ENCODE measurements around the gene ALMS1. TPM values are rescaled to one million over a fixed set of nuclear protein-coding genes. Genes with fewer than 3 reads are reported as not detected.
"Not testable (repeated sequence)": the region's sequence is repeated elsewhere in the genome, so short reads cannot be mapped to it uniquely, and the experiment has no call there.

ALMS1 gene
- total RNA-seq, 6 donors from 2014 or later = 15.2 to 56.6 (median 25.7) TPM

DNA sequence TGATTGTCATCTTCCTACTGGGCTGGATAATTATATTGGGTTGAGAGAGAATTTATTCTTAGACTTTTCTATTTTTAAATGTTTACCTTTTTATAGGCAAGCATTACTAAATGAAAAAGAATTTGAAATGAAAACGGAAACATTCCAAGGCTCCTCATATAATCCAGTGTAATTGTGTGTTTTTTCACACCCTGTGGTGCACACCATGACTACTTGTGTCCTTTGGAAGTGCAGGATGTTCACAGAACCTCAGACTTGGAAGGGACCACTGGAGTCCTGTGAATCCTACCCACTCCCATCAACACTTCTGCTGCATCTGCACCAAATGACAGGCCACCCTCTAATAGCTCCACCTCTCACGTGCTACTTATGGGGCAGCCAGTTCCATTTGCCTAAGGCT is 208.6 kb downstream of the ALMS1 start:
- no peak overlapping the region for H3K4me3 ChIP-seq
- ATAC-seq (ENCODE audit: low FRiP score in 2 of 2) (no peak), DNase-seq (no peak)
- no peaks in the 10 kb centered on the region for H3K4me1 ChIP-seq
- H3K36me3 ChIP-seq = no peaks in the 10 kb centered on the region
- no peak overlapping the region for H3K27ac ChIP-seq
- no peaks in the 10 kb centered on the region for H3K27me3 ChIP-seq
- no peaks in the 10 kb centered on the region for H3K9me3 ChIP-seq
- TF ChIP-seq POLR2A (IDR thresholded peaks at IDR 0.05) = no peak
- TF ChIP-seq POLR2AphosphoS5 (IDR thresholded peaks at IDR 0.05) = no peak
- no peak for TF ChIP-seq EP300 (IDR thresholded peaks at IDR 0.05)
- TF ChIP-seq, protein P1, sequence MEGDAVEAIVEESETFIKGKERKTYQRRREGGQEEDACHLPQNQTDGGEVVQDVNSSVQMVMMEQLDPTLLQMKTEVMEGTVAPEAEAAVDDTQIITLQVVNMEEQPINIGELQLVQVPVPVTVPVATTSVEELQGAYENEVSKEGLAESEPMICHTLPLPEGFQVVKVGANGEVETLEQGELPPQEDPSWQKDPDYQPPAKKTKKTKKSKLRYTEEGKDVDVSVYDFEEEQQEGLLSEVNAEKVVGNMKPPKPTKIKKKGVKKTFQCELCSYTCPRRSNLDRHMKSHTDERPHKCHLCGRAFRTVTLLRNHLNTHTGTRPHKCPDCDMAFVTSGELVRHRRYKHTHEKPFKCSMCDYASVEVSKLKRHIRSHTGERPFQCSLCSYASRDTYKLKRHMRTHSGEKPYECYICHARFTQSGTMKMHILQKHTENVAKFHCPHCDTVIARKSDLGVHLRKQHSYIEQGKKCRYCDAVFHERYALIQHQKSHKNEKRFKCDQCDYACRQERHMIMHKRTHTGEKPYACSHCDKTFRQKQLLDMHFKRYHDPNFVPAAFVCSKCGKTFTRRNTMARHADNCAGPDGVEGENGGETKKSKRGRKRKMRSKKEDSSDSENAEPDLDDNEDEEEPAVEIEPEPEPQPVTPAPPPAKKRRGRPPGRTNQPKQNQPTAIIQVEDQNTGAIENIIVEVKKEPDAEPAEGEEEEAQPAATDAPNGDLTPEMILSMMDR (IDR thresholded peaks at IDR 0.05) = no peak
- WGBS, 2 donors = 96 to 99% methylated on average over 2 of the region's 2 CpGs

DNA sequence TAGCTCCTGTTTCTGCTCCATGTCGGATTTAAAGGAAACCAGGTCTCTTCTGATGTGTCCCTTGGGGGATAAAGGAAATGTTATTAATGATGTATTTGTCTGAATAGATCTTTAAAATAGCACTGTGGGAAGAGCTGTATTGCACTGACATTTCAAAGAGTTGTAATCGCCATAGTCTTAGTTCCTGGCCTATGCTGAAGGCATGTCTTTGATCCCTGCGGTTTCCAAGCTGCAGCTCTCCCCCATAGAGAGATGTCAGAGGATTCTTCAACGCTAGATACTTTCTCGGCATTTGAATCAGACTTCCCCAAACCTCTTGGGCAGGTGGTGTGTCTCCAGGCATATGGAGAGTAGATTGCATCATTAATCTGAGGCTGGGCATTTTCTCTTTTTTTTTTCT is 216.1 kb downstream of the ALMS1 start:
- H3K4me1 ChIP-seq = no peaks in the 10 kb centered on the region
- WGBS, 2 donors = 96 to 98% methylated on average over 5 of the region's 5 CpGs
- H3K4me3 ChIP-seq = no peak overlapping the region
- peaks cover 4 to 47% (median 24%) of the 10 kb centered on the region in 4 donors for H3K36me3 ChIP-seq
- no peaks in the 10 kb centered on the region for H3K9me3 ChIP-seq
- DNase-seq = no peak
- TF ChIP-seq POLR2A (IDR thresholded peaks at IDR 0.05) (no peak), POLR2AphosphoS5 (IDR thresholded peaks at IDR 0.05) (no peak), EP300 (IDR thresholded peaks at IDR 0.05) (no peak)
- TF ChIP-seq, protein P1 (IDR thresholded peaks at IDR 0.05) = no peak
- H3K27ac ChIP-seq = no peak overlapping the region
- H3K27me3 ChIP-seq = no peaks in the 10 kb centered on the region
- ATAC-seq (ENCODE audit: low FRiP score in 2 of 2) = no peak

DNA sequence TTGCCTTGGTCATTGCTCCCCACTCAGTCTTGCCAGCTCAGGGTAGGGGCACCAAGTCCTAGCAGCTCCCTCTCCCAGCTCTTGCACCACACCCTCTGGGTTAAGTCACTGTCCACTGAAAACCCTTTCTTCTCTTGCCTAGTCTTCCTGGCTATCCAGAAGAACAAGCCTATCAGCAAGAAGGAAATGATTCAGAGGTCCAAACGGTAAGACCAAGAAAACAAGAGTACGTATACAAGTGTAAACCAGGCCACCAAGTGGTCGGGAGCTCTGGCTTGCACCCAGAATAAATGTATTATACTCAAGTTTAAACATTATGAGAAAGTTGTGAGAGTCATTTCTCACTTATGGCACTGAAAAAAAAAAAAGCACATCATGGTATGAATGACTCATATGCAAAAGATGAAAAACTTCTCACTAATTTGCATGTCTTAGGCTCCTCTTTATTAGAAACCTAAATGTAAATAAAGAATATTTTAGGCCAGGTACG is 217.5 kb downstream of the ALMS1 start:
- DNase-seq; H3K27me3 ChIP-seq; H3K27ac ChIP-seq; H3K4me1 ChIP-seq; H3K9me3 ChIP-seq; ATAC-seq (ENCODE audit: low FRiP score in 2 of 2); H3K4me3 ChIP-seq: not testable (repeated sequence)
- 78 to 81% methylated on average over 4 of the region's 4 CpGs for WGBS, 2 donors
- H3K36me3 ChIP-seq = peaks cover 4 to 47% (median 24%) of the 10 kb centered on the region in 4 donors

DNA sequence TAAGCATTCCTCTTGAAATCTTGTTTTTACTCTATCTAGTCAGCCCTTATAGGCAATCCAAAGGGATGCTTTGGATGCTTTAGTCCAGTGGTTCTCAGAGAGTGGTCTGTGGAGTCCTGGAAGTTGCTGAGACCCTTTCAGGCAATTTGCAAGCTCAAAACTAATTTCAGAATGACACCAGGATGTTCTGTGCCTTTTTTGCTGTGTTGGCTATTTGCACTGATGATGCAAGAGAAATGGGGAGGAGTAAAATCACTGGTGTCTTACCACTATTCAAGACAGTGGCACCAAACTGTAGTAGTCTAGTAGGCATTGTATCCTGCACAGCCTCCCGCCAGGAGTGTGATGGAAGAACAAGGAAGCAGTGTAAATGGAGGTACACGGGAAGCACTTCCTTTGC is 219.0 kb downstream of the ALMS1 start:
- DNase-seq; ATAC-seq (ENCODE audit: low FRiP score in 2 of 2); H3K9me3 ChIP-seq; H3K27me3 ChIP-seq; H3K4me3 ChIP-seq; H3K27ac ChIP-seq; H3K4me1 ChIP-seq: not testable (repeated sequence)
- H3K36me3 ChIP-seq = peaks cover 4 to 56% (median 24%) of the 10 kb centered on the region in 4 donors
- 78 to 82% methylated on average over 2 of the region's 2 CpGs for WGBS, 2 donors

DNA sequence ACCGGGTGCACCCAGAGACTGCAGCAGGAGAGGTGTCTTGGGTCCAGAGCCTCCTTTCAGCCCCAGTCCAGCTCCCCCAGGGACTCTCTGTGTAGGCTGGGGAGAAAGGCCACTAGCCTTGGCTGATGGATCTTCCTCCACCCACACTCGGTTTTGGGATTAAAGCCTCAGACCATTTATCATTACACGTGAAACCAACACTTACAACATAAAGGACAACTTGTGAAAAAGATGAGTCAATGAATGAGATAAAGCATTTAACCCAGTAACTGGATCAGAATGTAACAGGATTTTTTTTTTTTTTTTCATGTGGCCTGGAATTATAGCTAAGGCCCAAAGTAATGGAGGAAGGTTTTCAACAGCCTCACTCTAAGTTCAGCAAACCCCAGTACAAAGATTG is 224.5 kb downstream of the ALMS1 start:
- TF ChIP-seq POLR2AphosphoS5 (IDR thresholded peaks at IDR 0.05) = no peak
- no peak for TF ChIP-seq POLR2A (IDR thresholded peaks at IDR 0.05)
- TF ChIP-seq EP300 (IDR thresholded peaks at IDR 0.05) = no peak
- TF ChIP-seq, protein P1 (IDR thresholded peaks at IDR 0.05) = no peak
- Histone ChIP-seq H3K27me3 (no peaks in the 10 kb centered on the region), H3K9me3 (no peaks in the 10 kb centered on the region), H3K27ac (no peak overlapping the region), H3K36me3 (peaks cover 0 to 14% (median 4%) of the 10 kb centered on the region in 4 donors), H3K4me1 (no peaks in the 10 kb centered on the region), H3K4me3 (no peak overlapping the region)
- 87 to 93% methylated on average over 3 of the region's 3 CpGs for WGBS, 2 donors
- no peak for ATAC-seq (ENCODE audit: low FRiP score in 2 of 2)
- no peak for DNase-seq

DNA sequence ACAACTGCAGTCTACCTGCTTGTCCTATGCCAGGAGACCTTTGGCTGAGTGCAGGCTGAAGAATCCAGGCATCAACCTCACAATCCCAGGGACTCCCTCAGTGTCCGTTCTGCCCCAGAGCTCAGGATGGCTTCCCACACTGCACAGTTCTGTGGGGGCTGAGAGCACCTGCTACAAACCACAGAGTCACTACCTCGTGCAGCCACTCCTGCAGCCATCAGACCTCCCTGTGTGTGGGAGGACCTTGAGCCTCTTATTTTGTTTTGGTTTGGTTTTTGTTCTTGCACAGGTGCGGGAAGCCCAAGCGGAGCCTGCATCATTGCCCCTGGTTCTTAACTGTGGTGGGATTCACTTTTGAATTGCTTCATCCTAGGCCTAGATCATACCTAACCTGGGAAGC is 225.6 kb downstream of the ALMS1 start:
- H3K27me3 ChIP-seq = no peaks in the 10 kb centered on the region
- TF ChIP-seq EP300 (IDR thresholded peaks at IDR 0.05) = no peak
- TF ChIP-seq POLR2AphosphoS5 (IDR thresholded peaks at IDR 0.05) = no peak
- TF ChIP-seq POLR2A (IDR thresholded peaks at IDR 0.05) = no peak
- TF ChIP-seq, protein P1 (IDR thresholded peaks at IDR 0.05) = no peak
- peaks cover 0 to 14% (median 3%) of the 10 kb centered on the region in 4 donors for H3K36me3 ChIP-seq
- H3K27ac ChIP-seq = no peak overlapping the region
- H3K4me1 ChIP-seq = no peaks in the 10 kb centered on the region
- ATAC-seq (ENCODE audit: low FRiP score in 2 of 2) (no peak), DNase-seq (no peak)
- no peaks in the 10 kb centered on the region for H3K9me3 ChIP-seq
- WGBS, 2 donors = 83 to 94% methylated on average over 4 of the region's 4 CpGs
- no peak overlapping the region for H3K4me3 ChIP-seq
